ENCODE results near the gene C2orf72. TPM values are rescaled to one million over a fixed set of nuclear protein-coding genes. Genes with fewer than 3 reads are reported as not detected.
A peak's percentile ranks its signal among the peaks of the same experiment; 100 is the strongest.

The C2orf72 gene
- total and polyA plus RNA-seq, 2 of the 13 experiments (the other 11 are each of a cell fraction or from before 2014, with no cell fraction given), result 147 to 203 TPM

DNA sequence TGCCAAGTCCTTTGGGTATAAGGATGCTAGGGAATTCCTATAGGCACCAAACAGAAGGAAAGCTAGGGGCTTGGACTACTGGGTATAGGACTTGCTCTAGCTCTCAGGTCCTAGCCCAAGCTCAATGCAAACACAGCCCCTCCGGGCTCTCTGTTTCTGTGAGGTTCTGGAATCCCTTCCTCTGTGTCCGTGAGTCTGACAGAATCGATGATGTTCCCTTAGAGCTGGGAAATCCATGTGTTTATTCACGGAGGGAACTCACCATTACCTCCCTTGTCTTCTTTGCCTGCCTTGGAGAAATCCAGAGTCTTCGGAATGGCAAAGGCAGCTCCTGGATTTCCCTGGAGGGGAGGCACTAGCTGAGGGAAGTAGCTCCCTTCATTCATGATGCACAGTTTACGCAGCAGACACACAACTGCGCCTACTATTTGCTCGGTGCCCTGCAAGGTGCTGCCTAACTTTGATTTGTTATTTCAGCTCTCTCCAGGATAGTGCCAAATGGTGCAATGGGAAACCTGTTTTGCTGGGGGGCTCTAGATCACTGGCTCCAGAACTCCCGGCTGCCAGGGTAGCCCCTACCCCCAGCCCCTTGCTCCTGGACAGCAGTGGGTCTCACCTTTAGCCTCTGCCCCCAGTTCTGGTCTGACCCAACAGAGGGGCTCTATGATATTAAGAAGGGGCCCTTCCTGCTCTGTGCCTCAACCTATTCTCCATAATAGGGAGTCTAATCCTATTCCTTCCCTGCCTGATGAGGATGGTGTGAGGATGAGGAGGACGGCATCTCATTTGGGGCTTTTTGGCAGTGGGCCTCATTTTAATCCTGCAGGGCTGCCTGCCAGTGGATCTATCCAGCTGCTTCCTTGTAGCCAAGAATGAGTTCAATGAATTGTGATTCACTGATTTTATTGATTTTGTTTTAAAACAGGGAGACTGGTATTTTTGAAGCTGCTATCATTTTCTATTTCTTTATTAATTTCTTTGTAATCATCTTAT is 10.9 kb downstream of the C2orf72 start (continued):
- TF ChIP-seq SNAPC2 (CRISPR knock-in tag; IDR thresholded peaks at IDR 0.05) (0 out of 2 replicates have a peak, but pooled peaks have one; percentile 44), CCDC6 (CRISPR knock-in tag; IDR thresholded peaks at IDR 0.05) (no peak), ZNF333 (CRISPR knock-in tag; IDR thresholded peaks at IDR 0.05; ENCODE audit: borderline replicate concordance) (no peak), ZNF619 (CRISPR knock-in tag; IDR thresholded peaks at IDR 0.05) (no peak), ZNF3 (CRISPR knock-in tag; IDR thresholded peaks at IDR 0.05) (no peak), IKZF1 (IDR thresholded peaks at IDR 0.05) (no peak), ZNF773 (CRISPR knock-in tag; IDR thresholded peaks at IDR 0.05; ENCODE audit: borderline replicate concordance) (no peak), ZNF766 (CRISPR knock-in tag; IDR thresholded peaks at IDR 0.05; ENCODE audit: borderline replicate concordance) (no peak), MXD4 (CRISPR knock-in tag; IDR thresholded peaks at IDR 0.05) (no peak; the same call in 1 of the 2 replicates), ERF (CRISPR knock-in tag; IDR thresholded peaks at IDR 0.05) (no peak), ZNF121 (CRISPR knock-in tag; IDR thresholded peaks at IDR 0.05) (no peak), SALL1 (CRISPR knock-in tag; IDR thresholded peaks at IDR 0.05) (no peak), FOXJ3 (CRISPR knock-in tag; IDR thresholded peaks at IDR 0.05; ENCODE audit: borderline replicate concordance) (0 out of 2 replicates have a peak, but pooled peaks have one; percentile 33), POLR2AphosphoS5 (IDR thresholded peaks at IDR 0.05; ENCODE audit: low read depth, low read length) (peak; percentile 12)
- TF ChIP-seq, protein P1, sequence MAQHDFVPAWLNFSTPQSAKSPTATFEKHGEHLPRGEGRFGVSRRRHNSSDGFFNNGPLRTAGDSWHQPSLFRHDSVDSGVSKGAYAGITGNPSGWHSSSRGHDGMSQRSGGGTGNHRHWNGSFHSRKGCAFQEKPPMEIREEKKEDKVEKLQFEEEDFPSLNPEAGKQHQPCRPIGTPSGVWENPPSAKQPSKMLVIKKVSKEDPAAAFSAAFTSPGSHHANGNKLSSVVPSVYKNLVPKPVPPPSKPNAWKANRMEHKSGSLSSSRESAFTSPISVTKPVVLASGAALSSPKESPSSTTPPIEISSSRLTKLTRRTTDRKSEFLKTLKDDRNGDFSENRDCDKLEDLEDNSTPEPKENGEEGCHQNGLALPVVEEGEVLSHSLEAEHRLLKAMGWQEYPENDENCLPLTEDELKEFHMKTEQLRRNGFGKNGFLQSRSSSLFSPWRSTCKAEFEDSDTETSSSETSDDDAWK (CRISPR knock-in tag; IDR thresholded peaks at IDR 0.05), result no peak
- TF ChIP-seq, protein P2, sequence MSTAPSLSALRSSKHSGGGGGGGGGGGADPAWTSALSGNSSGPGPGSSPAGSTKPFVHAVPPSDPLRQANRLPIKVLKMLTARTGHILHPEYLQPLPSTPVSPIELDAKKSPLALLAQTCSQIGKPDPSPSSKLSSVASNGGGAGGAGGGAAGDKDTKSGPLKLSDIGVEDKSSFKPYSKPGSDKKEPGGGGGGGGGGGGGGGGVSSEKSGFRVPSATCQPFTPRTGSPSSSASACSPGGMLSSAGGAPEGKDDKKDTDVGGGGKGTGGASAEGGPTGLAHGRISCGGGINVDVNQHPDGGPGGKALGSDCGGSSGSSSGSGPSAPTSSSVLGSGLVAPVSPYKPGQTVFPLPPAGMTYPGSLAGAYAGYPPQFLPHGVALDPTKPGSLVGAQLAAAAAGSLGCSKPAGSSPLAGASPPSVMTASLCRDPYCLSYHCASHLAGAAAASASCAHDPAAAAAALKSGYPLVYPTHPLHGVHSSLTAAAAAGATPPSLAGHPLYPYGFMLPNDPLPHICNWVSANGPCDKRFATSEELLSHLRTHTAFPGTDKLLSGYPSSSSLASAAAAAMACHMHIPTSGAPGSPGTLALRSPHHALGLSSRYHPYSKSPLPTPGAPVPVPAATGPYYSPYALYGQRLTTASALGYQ (CRISPR knock-in tag; IDR thresholded peaks at IDR 0.05), result 0 out of 2 replicates have a peak, but pooled peaks have one; percentile 12
- TF ChIP-seq, protein P3, sequence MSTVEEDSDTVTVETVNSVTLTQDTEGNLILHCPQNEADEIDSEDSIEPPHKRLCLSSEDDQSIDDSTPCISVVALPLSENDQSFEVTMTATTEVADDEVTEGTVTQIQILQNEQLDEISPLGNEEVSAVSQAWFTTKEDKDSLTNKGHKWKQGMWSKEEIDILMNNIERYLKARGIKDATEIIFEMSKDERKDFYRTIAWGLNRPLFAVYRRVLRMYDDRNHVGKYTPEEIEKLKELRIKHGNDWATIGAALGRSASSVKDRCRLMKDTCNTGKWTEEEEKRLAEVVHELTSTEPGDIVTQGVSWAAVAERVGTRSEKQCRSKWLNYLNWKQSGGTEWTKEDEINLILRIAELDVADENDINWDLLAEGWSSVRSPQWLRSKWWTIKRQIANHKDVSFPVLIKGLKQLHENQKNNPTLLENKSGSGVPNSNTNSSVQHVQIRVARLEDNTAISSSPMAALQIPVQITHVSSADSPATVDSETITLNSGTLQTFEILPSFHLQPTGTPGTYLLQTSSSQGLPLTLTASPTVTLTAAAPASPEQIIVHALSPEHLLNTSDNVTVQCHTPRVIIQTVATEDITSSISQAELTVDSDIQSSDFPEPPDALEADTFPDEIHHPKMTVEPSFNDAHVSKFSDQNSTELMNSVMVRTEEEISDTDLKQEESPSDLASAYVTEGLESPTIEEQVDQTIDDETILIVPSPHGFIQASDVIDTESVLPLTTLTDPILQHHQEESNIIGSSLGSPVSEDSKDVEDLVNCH (CRISPR knock-in tag; IDR thresholded peaks at IDR 0.05), result no peak
- TF ChIP-seq, protein P4, sequence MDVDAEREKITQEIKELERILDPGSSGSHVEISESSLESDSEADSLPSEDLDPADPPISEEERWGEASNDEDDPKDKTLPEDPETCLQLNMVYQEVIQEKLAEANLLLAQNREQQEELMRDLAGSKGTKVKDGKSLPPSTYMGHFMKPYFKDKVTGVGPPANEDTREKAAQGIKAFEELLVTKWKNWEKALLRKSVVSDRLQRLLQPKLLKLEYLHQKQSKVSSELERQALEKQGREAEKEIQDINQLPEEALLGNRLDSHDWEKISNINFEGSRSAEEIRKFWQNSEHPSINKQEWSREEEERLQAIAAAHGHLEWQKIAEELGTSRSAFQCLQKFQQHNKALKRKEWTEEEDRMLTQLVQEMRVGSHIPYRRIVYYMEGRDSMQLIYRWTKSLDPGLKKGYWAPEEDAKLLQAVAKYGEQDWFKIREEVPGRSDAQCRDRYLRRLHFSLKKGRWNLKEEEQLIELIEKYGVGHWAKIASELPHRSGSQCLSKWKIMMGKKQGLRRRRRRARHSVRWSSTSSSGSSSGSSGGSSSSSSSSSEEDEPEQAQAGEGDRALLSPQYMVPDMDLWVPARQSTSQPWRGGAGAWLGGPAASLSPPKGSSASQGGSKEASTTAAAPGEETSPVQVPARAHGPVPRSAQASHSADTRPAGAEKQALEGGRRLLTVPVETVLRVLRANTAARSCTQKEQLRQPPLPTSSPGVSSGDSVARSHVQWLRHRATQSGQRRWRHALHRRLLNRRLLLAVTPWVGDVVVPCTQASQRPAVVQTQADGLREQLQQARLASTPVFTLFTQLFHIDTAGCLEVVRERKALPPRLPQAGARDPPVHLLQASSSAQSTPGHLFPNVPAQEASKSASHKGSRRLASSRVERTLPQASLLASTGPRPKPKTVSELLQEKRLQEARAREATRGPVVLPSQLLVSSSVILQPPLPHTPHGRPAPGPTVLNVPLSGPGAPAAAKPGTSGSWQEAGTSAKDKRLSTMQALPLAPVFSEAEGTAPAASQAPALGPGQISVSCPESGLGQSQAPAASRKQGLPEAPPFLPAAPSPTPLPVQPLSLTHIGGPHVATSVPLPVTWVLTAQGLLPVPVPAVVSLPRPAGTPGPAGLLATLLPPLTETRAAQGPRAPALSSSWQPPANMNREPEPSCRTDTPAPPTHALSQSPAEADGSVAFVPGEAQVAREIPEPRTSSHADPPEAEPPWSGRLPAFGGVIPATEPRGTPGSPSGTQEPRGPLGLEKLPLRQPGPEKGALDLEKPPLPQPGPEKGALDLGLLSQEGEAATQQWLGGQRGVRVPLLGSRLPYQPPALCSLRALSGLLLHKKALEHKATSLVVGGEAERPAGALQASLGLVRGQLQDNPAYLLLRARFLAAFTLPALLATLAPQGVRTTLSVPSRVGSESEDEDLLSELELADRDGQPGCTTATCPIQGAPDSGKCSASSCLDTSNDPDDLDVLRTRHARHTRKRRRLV (CRISPR knock-in tag; IDR thresholded peaks at IDR 0.05), result no peak; the same call in 1 of the 2 replicates

Data from HepG2 (cell line).